Neural cell (in vitro differentiated cells): Measurements from ENCODE around the gene TAX1BP3. TPM values are rescaled to one million over a fixed set of nuclear protein-coding genes. Genes with fewer than 3 reads are reported as not detected.

Experiments
- H2AFZ ChIP-seq: fragments of 200-600, 300-800 bp; sonication (generic), shearing (Covaris generic); 2 replicates; pipeline ENCODE4 v1.6.0; 2014; ENCODE audit warnings: low read depth, mild to moderate bottlenecking, antibody characterized with exemption, low read length, moderate library complexity
- H3F3A ChIP-seq: fragments of 200-600 bp; shearing (Covaris generic); 2 replicates; pipeline ENCODE4 v1.6.1; 2016; ENCODE audit warnings: mild to moderate bottlenecking, moderate library complexity, mixed read lengths, antibody characterized with exemption, low read length; ENCODE audit not compliant: insufficient read depth, poor library complexity, severe bottlenecking
- H3K27ac ChIP-seq: fragments of 200-600, 300-800 bp; sonication (generic), shearing (Covaris generic); 2 replicates; pipeline ENCODE4 v1.5.1; 2014; ENCODE audit warnings: mild to moderate bottlenecking, low read length, moderate library complexity
- H3K27me3 ChIP-seq: fragments of 300-800, 200-600 bp; sonication (generic), shearing (Covaris generic); 2 replicates; pipeline ENCODE4 v1.6.0; 2014; ENCODE audit warnings: mild to moderate bottlenecking, low read depth, low read length, moderate library complexity; ENCODE audit not compliant: insufficient read depth
- H3K36me3 ChIP-seq: fragments of 300-800, 200-600 bp; sonication (generic), shearing (Covaris generic); 2 replicates; pipeline ENCODE4 v1.5.1; 2014; ENCODE audit warnings: mild to moderate bottlenecking, antibody characterized with exemption, low read length, moderate library complexity; ENCODE audit not compliant: insufficient read depth
- H3K4me2 ChIP-seq: fragments of 300-800, 200-600 bp; sonication (generic), shearing (Covaris generic); 2 replicates; pipeline ENCODE4 v1.6.0; 2014; ENCODE audit warnings: mild to moderate bottlenecking, low read length
- H3K4me3 ChIP-seq: fragments of 300-800, 200-600 bp; sonication (generic), shearing (Covaris generic); 2 replicates; pipeline ENCODE4 v1.5.1; 2014; ENCODE audit warnings: mild to moderate bottlenecking, low read length, moderate library complexity
- H3K79me2 ChIP-seq: fragments of 200-600 bp; shearing (Covaris generic); replicated peaks from 2 replicates; pipeline ENCODE4 v1.6.0; 2014; ENCODE audit warnings: mild to moderate bottlenecking, low read length, moderate library complexity; ENCODE audit not compliant: insufficient read depth
- H3K9ac ChIP-seq: fragments of 300-800, 200-600 bp; sonication (generic), shearing (Covaris generic); 2 replicates; pipeline ENCODE4 v1.6.1; 2016; ENCODE audit warnings: mild to moderate bottlenecking, low read length, mixed read lengths
- H3K9me2 ChIP-seq: fragments of 200-600 bp; shearing (Covaris generic); 2 replicates; pipeline ENCODE4 v1.6.1; 2016; ENCODE audit warnings: mild to moderate bottlenecking, low read length, mixed read lengths; ENCODE audit not compliant: insufficient read depth
- H3K9me3 ChIP-seq: fragments of 200-600, 300-800 bp; sonication (generic), shearing (Covaris generic); 2 replicates; pipeline ENCODE4 v1.6.1; 2016; ENCODE audit warnings: mild to moderate bottlenecking, mixed run types, low read length, moderate library complexity, mixed read lengths
- H4K20me1 ChIP-seq: fragments of 200-600 bp; shearing (Covaris generic); 2 replicates; pipeline ENCODE4 v1.6.1; 2016; ENCODE audit warnings: mild to moderate bottlenecking, mixed run types; ENCODE audit not compliant: insufficient read depth
- EP300 ChIP-seq: fragments of 450-650 bp; conservative IDR thresholded peaks from 2 replicates; pipeline ENCODE4 v1.6.1; 2014; ENCODE audit warnings: antibody characterized with exemption, mild to moderate bottlenecking, moderate library complexity; ENCODE audit not compliant: poor library complexity, severe bottlenecking
- EZH2 ChIP-seq: fragments of 200-600, 300-800 bp; shearing (Covaris generic), sonication (generic); IDR thresholded peaks from 2 replicates; pipeline ENCODE4 v1.6.1; 2014; ENCODE audit warnings: antibody characterized with exemption, low read length, borderline replicate concordance, mild to moderate bottlenecking; ENCODE audit not compliant: insufficient read depth, poor library complexity, severe bottlenecking
- MXI1 ChIP-seq: fragments of 450-650 bp; conservative IDR thresholded peaks from 2 replicates; pipeline ENCODE4 v1.6.1; 2014; ENCODE audit warnings: antibody characterized with exemption, mild to moderate bottlenecking; ENCODE audit not compliant: poor library complexity, severe bottlenecking
- POLR2AphosphoS5 ChIP-seq: IDR thresholded peaks from 2 replicates; pipeline ENCODE4 v1.6.1; 2012
- RAD21 ChIP-seq: fragments of 450-650 bp; conservative IDR thresholded peaks from 2 replicates; pipeline ENCODE4 v1.6.1; 2014; ENCODE audit warnings: antibody characterized with exemption, mild to moderate bottlenecking, moderate library complexity
- SMC3 ChIP-seq: fragments of 450-650 bp; conservative IDR thresholded peaks from 2 replicates; pipeline ENCODE4 v1.6.1; 2014; ENCODE audit warnings: antibody characterized with exemption, mild to moderate bottlenecking, moderate library complexity; ENCODE audit not compliant: poor library complexity
- TAF1 ChIP-seq: IDR thresholded peaks from 2 replicates; pipeline ENCODE4 v1.6.1; 2012; ENCODE audit warnings: low read depth
- polyA plus RNA-seq: library from polyadenylated mRNA; depleted of rRNA; stranded (reverse); fragments of >200 nt; gene quantifications from 2 replicates; pipeline ENCODE4 v1.2.3, GENCODE V29; 2014
- TF ChIP-seq, protein P1 (sequence below): fragments of 450-650 bp; IDR thresholded peaks from 2 replicates; pipeline ENCODE4 v1.5.1; 2014; ENCODE audit warnings: antibody characterized with exemption, mild to moderate bottlenecking, moderate library complexity; ENCODE audit not compliant: poor library complexity, severe bottlenecking
- TF ChIP-seq, protein P2 (sequence below): IDR thresholded peaks from 2 replicates; pipeline ENCODE4 v1.6.1; 2012; ENCODE audit warnings: borderline replicate concordance

The TAX1BP3 gene
- polyA plus RNA-seq, 1 donor from 2014 or later: 79.2 TPM

DNA sequence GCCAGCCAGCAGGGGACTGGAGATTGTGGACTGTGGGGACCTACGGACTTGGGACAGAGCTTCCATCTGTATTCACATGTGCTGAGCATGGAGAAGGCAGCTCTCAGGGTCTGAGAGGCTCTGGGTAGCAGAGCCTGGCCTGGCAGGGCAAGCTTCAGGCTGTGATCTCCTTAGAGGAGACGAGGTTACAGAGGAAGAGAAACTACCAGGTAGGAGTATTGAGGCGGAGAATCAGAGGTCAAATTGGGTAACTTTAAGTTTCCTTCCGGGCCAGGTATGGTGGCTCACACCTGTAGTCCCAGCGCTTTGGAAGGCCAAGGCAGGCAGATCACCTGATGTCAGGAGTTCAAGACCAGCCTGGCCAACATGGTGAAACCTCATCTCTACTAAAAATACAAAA is 23.1 kb downstream of the TAX1BP3 start:
- no peak overlapping the region for H3K4me2 ChIP-seq
- H3K9me2 ChIP-seq: no peaks in the 10 kb centered on the region
- no peak overlapping the region for H3K9ac ChIP-seq
- H3K79me2 ChIP-seq: no peaks in the 10 kb centered on the region
- no peak overlapping the region for H2AFZ ChIP-seq
- no peaks in the 10 kb centered on the region for H4K20me1 ChIP-seq
- TF ChIP-seq MXI1 (no peak), SMC3 (no peak), EP300 (no peak), EZH2 (no peak), RAD21 (no peak), POLR2AphosphoS5 (no peak)
- TF ChIP-seq, protein P1, sequence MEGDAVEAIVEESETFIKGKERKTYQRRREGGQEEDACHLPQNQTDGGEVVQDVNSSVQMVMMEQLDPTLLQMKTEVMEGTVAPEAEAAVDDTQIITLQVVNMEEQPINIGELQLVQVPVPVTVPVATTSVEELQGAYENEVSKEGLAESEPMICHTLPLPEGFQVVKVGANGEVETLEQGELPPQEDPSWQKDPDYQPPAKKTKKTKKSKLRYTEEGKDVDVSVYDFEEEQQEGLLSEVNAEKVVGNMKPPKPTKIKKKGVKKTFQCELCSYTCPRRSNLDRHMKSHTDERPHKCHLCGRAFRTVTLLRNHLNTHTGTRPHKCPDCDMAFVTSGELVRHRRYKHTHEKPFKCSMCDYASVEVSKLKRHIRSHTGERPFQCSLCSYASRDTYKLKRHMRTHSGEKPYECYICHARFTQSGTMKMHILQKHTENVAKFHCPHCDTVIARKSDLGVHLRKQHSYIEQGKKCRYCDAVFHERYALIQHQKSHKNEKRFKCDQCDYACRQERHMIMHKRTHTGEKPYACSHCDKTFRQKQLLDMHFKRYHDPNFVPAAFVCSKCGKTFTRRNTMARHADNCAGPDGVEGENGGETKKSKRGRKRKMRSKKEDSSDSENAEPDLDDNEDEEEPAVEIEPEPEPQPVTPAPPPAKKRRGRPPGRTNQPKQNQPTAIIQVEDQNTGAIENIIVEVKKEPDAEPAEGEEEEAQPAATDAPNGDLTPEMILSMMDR: no peak
- TF ChIP-seq, protein P2, sequence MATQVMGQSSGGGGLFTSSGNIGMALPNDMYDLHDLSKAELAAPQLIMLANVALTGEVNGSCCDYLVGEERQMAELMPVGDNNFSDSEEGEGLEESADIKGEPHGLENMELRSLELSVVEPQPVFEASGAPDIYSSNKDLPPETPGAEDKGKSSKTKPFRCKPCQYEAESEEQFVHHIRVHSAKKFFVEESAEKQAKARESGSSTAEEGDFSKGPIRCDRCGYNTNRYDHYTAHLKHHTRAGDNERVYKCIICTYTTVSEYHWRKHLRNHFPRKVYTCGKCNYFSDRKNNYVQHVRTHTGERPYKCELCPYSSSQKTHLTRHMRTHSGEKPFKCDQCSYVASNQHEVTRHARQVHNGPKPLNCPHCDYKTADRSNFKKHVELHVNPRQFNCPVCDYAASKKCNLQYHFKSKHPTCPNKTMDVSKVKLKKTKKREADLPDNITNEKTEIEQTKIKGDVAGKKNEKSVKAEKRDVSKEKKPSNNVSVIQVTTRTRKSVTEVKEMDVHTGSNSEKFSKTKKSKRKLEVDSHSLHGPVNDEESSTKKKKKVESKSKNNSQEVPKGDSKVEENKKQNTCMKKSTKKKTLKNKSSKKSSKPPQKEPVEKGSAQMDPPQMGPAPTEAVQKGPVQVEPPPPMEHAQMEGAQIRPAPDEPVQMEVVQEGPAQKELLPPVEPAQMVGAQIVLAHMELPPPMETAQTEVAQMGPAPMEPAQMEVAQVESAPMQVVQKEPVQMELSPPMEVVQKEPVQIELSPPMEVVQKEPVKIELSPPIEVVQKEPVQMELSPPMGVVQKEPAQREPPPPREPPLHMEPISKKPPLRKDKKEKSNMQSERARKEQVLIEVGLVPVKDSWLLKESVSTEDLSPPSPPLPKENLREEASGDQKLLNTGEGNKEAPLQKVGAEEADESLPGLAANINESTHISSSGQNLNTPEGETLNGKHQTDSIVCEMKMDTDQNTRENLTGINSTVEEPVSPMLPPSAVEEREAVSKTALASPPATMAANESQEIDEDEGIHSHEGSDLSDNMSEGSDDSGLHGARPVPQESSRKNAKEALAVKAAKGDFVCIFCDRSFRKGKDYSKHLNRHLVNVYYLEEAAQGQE: no peak
- H3F3A ChIP-seq: no peaks in the 10 kb centered on the region
- H3K4me3 ChIP-seq: no peak overlapping the region
- H3K36me3 ChIP-seq: no peaks in the 10 kb centered on the region
- H3K9me3 ChIP-seq: no peaks in the 10 kb centered on the region
- H3K27me3 ChIP-seq: no peaks in the 10 kb centered on the region
- H3K27ac ChIP-seq: no peak overlapping the region

DNA sequence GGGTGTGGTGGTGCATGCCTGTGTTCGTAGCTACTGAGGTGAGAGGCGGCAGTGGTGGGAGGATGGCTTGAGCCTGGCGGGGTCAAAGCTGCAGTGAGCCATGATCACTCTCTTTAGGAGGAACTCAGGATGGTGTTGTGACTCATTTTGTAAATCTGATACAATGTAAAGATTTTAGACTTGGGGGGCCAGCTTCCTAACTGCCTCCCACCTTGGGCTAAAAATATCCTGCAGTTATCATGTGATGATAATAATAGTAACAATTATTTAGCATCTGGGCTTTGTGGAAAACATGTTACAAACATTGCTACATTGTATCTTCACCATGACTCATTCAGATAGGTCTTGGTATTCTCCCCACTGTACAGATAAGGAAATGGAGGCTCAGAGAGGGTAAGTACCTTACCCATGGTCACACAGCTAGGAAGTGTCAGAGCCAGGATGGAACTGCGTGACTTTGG is 24.5 kb downstream of the TAX1BP3 start:
- Histone ChIP-seq H3K9me2 (no peaks in the 10 kb centered on the region), H3K9ac (no peak overlapping the region), H2AFZ (no peak overlapping the region), H3K4me2 (no peak overlapping the region), H3F3A (no peaks in the 10 kb centered on the region), H3K9me3 (no peaks in the 10 kb centered on the region), H3K36me3 (no peaks in the 10 kb centered on the region), H3K79me2 (no peaks in the 10 kb centered on the region), H3K27ac (no peak overlapping the region), H3K4me3 (no peak overlapping the region), H4K20me1 (no peaks in the 10 kb centered on the region), H3K27me3 (no peaks in the 10 kb centered on the region)
- no peak for TF ChIP-seq EP300
- TF ChIP-seq MXI1: no peak
- TF ChIP-seq, protein P2: no peak
- TF ChIP-seq SMC3: no peak
- TF ChIP-seq TAF1: no peak
- TF ChIP-seq POLR2AphosphoS5: no peak
- no peak for TF ChIP-seq EZH2
- TF ChIP-seq RAD21: no peak
